Spinal cord (tissue), 10 donors: ENCODE data around the gene CADPS. TPM values are rescaled to one million over a fixed set of nuclear protein-coding genes. Genes with fewer than 3 reads are reported as not detected.

Experiments
- DNase-seq, 6 donors: peaks; one replicate each; pipeline versions ENCODE4 v3.0.0 to v3.0.0-alpha.2; 2013 to 2015; ENCODE audit warnings: low spot score in 6 of 6, low read depth in 4 of 6
- H3K27ac ChIP-seq: one replicate; pipeline ENCODE4 v1.5.1; 2013; ENCODE audit warnings: low read depth, low read length, control low read depth
- H3K27me3 ChIP-seq: one replicate; pipeline ENCODE4 v1.6.1; 2013; ENCODE audit warnings: low read length; ENCODE audit not compliant: control insufficient read depth, insufficient read depth
- H3K36me3 ChIP-seq: one replicate; pipeline ENCODE4 v1.6.1; 2013; ENCODE audit warnings: low read length; ENCODE audit not compliant: control insufficient read depth, insufficient read depth
- H3K4me1 ChIP-seq: one replicate; pipeline ENCODE4 v1.6.1; 2013; ENCODE audit warnings: low read length; ENCODE audit not compliant: control insufficient read depth, insufficient read depth
- H3K4me3 ChIP-seq: one replicate; pipeline ENCODE4 v1.5.1; 2013; ENCODE audit warnings: low read depth, low read length, control low read depth
- H3K9me3 ChIP-seq: one replicate; pipeline ENCODE4 v1.6.1; 2013; ENCODE audit warnings: low read length; ENCODE audit not compliant: control insufficient read depth, insufficient read depth
- WGBS: methylation state at CpG from one replicate; pipeline ENCODE4 v1.1.5; 2013; ENCODE audit warnings: missing lambda C conversion rate; ENCODE audit not compliant: insufficient coverage; 5-methylcytosine and 5-hydroxymethylcytosine counted together
- polyA plus RNA-seq, 2 donors: library from polyadenylated mRNA; unstranded; fragments of 120-200 nt; gene quantifications; one replicate each; pipeline ENCODE4 v1.2.1, GENCODE V29; 2013; ENCODE audit not compliant: insufficient read length in 2 of 2
- total RNA-seq, 2 donors: library from RNA; depleted of rRNA in 1 of 2; stranded (reverse); fragments of 120-200 nt in 1 of 2; fragments of >200 nt in 1 of 2; gene quantifications; one replicate each; pipeline versions ENCODE4 v1.2.3 to v1.2.4, GENCODE V29; 2013 to 2014
- donor health status: healthy.

Gene CADPS
- total and polyA plus RNA-seq, 4 donors = 79.7 to 251 (median 198) TPM

GRCh38 chr3:62462104-62462762 lies 413.0 kb downstream of the CADPS start:
- peak in 1 of 6 donors; percentile 80 for DNase-seq
- WGBS = 69% methylated on average over 7 of the region's 19 CpGs

GRCh38 chr3:62454916-62455315 lies 420.3 kb downstream of the CADPS start:
- no peaks in the 10 kb centered on the region for H3K36me3 ChIP-seq
- H3K9me3 ChIP-seq = no peaks in the 10 kb centered on the region
- H3K4me3 ChIP-seq = no peak overlapping the region
- no peaks in the 10 kb centered on the region for H3K4me1 ChIP-seq
- WGBS = 24% methylated on average over 3 of the region's 4 CpGs
- no peaks in the 10 kb centered on the region for H3K27me3 ChIP-seq
- peak in 2 of 6 donors; percentile 14 to 75 for DNase-seq
- H3K27ac ChIP-seq = no peak overlapping the region

More at GRCh38 chr3:62462104-62462762, 413.0 kb downstream of the CADPS start:
- no peaks in the 10 kb centered on the region for H3K9me3 ChIP-seq
- H3K27ac ChIP-seq = no peak overlapping the region
- no peaks in the 10 kb centered on the region for H3K36me3 ChIP-seq
- H3K4me1 ChIP-seq = no peaks in the 10 kb centered on the region
- no peak overlapping the region for H3K4me3 ChIP-seq
- H3K27me3 ChIP-seq = no peaks in the 10 kb centered on the region

GRCh38 chr3:62453448-62453847 lies 421.8 kb downstream of the CADPS start:
- Histone ChIP-seq H3K9me3 (no peaks in the 10 kb centered on the region), H3K36me3 (no peaks in the 10 kb centered on the region), H3K4me1 (no peaks in the 10 kb centered on the region), H3K27me3 (no peaks in the 10 kb centered on the region), H3K27ac (no peak overlapping the region), H3K4me3 (no peak overlapping the region)
- WGBS = 95% methylated on average over 3 of the region's 6 CpGs
- DNase-seq = no peak

GRCh38 chr3:62451211-62451887 lies 423.9 kb downstream of the CADPS start:
- no peak overlapping the region for H3K27ac ChIP-seq
- H3K4me1 ChIP-seq = no peaks in the 10 kb centered on the region
- no peaks in the 10 kb centered on the region for H3K9me3 ChIP-seq
- no CpG with 5 or more reads among the region's 8 CpGs for WGBS
- no peaks in the 10 kb centered on the region for H3K36me3 ChIP-seq
- H3K4me3 ChIP-seq = no peak overlapping the region
- H3K27me3 ChIP-seq = no peaks in the 10 kb centered on the region
- no peak for DNase-seq

GRCh38 chr3:62446337-62446940 lies 428.8 kb downstream of the CADPS start:
- DNase-seq = no peak
- no peaks in the 10 kb centered on the region for H3K36me3 ChIP-seq
- no peak overlapping the region for H3K27ac ChIP-seq
- 93% methylated on average over 3 of the region's 5 CpGs for WGBS
- H3K27me3 ChIP-seq = no peaks in the 10 kb centered on the region
- no peaks in the 10 kb centered on the region for H3K9me3 ChIP-seq
- no peaks in the 10 kb centered on the region for H3K4me1 ChIP-seq
- no peak overlapping the region for H3K4me3 ChIP-seq

GRCh38 chr3:62445275-62445674 lies 429.9 kb downstream of the CADPS start:
- Histone ChIP-seq H3K4me3 (no peak overlapping the region), H3K36me3 (no peaks in the 10 kb centered on the region), H3K4me1 (no peaks in the 10 kb centered on the region), H3K9me3 (no peaks in the 10 kb centered on the region), H3K27ac (no peak overlapping the region), H3K27me3 (no peaks in the 10 kb centered on the region)
- no peak for DNase-seq
- no CpG with 5 or more reads among the region's 1 CpG for WGBS

- Histone ChIP-seq H3K9me3 (no peaks in the 10 kb centered on the region), H3K36me3 (no peaks in the 10 kb centered on the region), H3K27ac (no peak overlapping the region), H3K27me3 (peaks cover 2% of the 10 kb centered on the region), H3K4me1 (no peaks in the 10 kb centered on the region), H3K4me3 (no peak overlapping the region)
- no peak for DNase-seq
Observed at GRCh38 chr3:62439978-62440377, 435.2 kb downstream of the CADPS start.

- H3K27me3 ChIP-seq = peaks cover 2% of the 10 kb centered on the region
- no peaks in the 10 kb centered on the region for H3K4me1 ChIP-seq
- H3K36me3 ChIP-seq = no peaks in the 10 kb centered on the region
- H3K9me3 ChIP-seq = no peaks in the 10 kb centered on the region
- no CpG with 5 or more reads among the region's 5 CpGs for WGBS
- no peak for DNase-seq
- no peak overlapping the region for H3K4me3 ChIP-seq
- H3K27ac ChIP-seq = no peak overlapping the region
Observed at GRCh38 chr3:62439176-62439813, 435.9 kb downstream of the CADPS start.

GRCh38 chr3:62436785-62437184 lies 438.4 kb downstream of the CADPS start:
- DNase-seq = peak in 2 of 6 donors; percentile 49 to 59
- Histone ChIP-seq H3K27me3 (peaks cover 8% of the 10 kb centered on the region), H3K9me3 (no peaks in the 10 kb centered on the region), H3K36me3 (peaks cover 2% of the 10 kb centered on the region), H3K4me1 (no peaks in the 10 kb centered on the region), H3K4me3 (no peak overlapping the region), H3K27ac (no peak overlapping the region)
- WGBS = 70% methylated on average over 3 of the region's 7 CpGs
